H1 (cell line): ENCODE results near the gene NKAIN4. TPM values are rescaled to one million over a fixed set of nuclear protein-coding genes. Genes with fewer than 3 reads are reported as not detected.

Experiments
- CTCF ChIA-PET: fragments of 300-600 bp; sonication (Branson Sonifier 250); formaldehyde crosslinking; loops from one replicate; lab custom pipeline; 2021; ENCODE audit not compliant: partially characterized antibody; lab: Charles Lee
- POLR2A ChIA-PET: fragments of 300-600 bp; sonication (Branson Sonifier 250); formaldehyde crosslinking; loops from one replicate; lab custom pipeline; 2021; ENCODE audit warnings: inconsistent platforms; ENCODE audit not compliant: partially characterized antibody; lab: Charles Lee
- DNase-seq, 2 experiments: peaks; one replicate each; pipeline versions ENCODE4 v3.0.0 to v3.0.0-alpha.2; 2010 to 2022; ENCODE audit warnings: low spot score in 2 of 2, low read depth in 1 of 2, mixed read lengths in 1 of 2
- FAIRE-seq: peaks from 2 replicates; lab custom pipeline; 2011; peaks lifted over from hg19 to GRCh38; lab: Jason Lieb, UNC
- H2AFZ ChIP-seq: 2 replicates; pipeline ENCODE4 v1.8.1; 2012; ENCODE audit warnings: low read length, inconsistent platforms
- H2AK5ac ChIP-seq: 2 replicates; pipeline ENCODE4 v1.6.1; 2013; ENCODE audit warnings: low read depth, low read length
- H2BK120ac ChIP-seq: replicated peaks from 2 replicates; pipeline ENCODE3; 2013; ENCODE audit warnings: low read depth, low read length, inconsistent platforms
- H2BK12ac ChIP-seq: 2 replicates; pipeline ENCODE4 v1.6.1; 2013; ENCODE audit warnings: low read depth, low read length
- H2BK15ac ChIP-seq: 2 replicates; pipeline ENCODE4 v1.6.1; 2013; ENCODE audit warnings: low read length
- H2BK20ac ChIP-seq: 2 replicates; pipeline ENCODE4 v1.6.1; 2013; ENCODE audit warnings: low read length
- H2BK5ac ChIP-seq: 2 replicates; pipeline ENCODE4 v1.6.1; 2013; ENCODE audit warnings: low read depth, low read length
- H3K14ac ChIP-seq: 2 replicates; pipeline ENCODE4 v1.6.1; 2013; ENCODE audit warnings: inconsistent platforms; ENCODE audit not compliant: insufficient read length
- H3K18ac ChIP-seq: 2 replicates; pipeline ENCODE4 v1.6.1; 2013; ENCODE audit warnings: low read length; ENCODE audit errors: extremely low read depth
- H3K23ac ChIP-seq: 2 replicates; pipeline ENCODE4 v1.6.1; 2013; ENCODE audit warnings: inconsistent platforms; ENCODE audit not compliant: insufficient read length
- H3K23me2 ChIP-seq: 2 replicates; pipeline ENCODE4 v1.6.1; 2013; ENCODE audit warnings: low read depth, low read length
- H3K27ac ChIP-seq: 2 replicates; pipeline ENCODE4 v1.6.1; 2011; ENCODE audit warnings: low read depth, low read length, inconsistent platforms
- H3K27me3 ChIP-seq, 4 experiments: replicated peaks in 1 of 4; 1 replicate in 1 of 4; 2 replicates in 3 of 4; pipeline versions ENCODE4 v1.6.1 to v1.8.1; 2011 to 2013; ENCODE audit warnings: low read length in 3 of 4, mild to moderate bottlenecking in 3 of 4, inconsistent platforms in 2 of 4, mixed read lengths in 2 of 4, moderate library complexity in 1 of 4; ENCODE audit not compliant: control insufficient read depth in 3 of 4, insufficient read depth in 3 of 4; ENCODE audit errors: extremely low read depth in 1 of 4
- H3K36me3 ChIP-seq, 4 experiments: 2 replicates each; pipeline versions ENCODE4 v1.6.1 to v1.8.1; 2011 to 2013; ENCODE audit warnings: mild to moderate bottlenecking in 4 of 4, low read length in 3 of 4, moderate library complexity in 2 of 4, control low read depth in 1 of 4, inconsistent platforms in 1 of 4; ENCODE audit not compliant: insufficient read depth in 4 of 4, control insufficient read depth in 2 of 4
- H3K4ac ChIP-seq: replicated peaks from 2 replicates; pipeline ENCODE3; 2013; ENCODE audit warnings: low read length, low read depth, mixed read lengths, inconsistent platforms; ENCODE audit not compliant: insufficient read length
- H3K4me1 ChIP-seq, 4 experiments: replicated peaks in 1 of 4; 1 replicate in 1 of 4; 2 replicates in 3 of 4; pipeline versions ENCODE4 v1.6.1 to v1.8.1; 2011 to 2013; ENCODE audit warnings: low read length in 3 of 4, inconsistent platforms in 2 of 4, mixed read lengths in 1 of 4; ENCODE audit not compliant: insufficient read depth in 4 of 4, control insufficient read depth in 3 of 4
- H3K4me2 ChIP-seq, 2 experiments: 2 replicates each; pipeline versions ENCODE4 v1.6.1 to v1.8.1; 2011 to 2013; ENCODE audit warnings: low read depth in 2 of 2, low read length in 2 of 2, control low read depth in 1 of 2, inconsistent platforms in 1 of 2, mild to moderate bottlenecking in 1 of 2; ENCODE audit not compliant: insufficient read depth in 1 of 2
- H3K4me3 ChIP-seq, 4 experiments: fragments of 200-600, 300-600 bp in 1 of 4; sonication (generic), shearing (Covaris generic), sonication (Bioruptor Twin) in 1 of 4; 2 replicates each; pipeline versions ENCODE4 v1.5.1 to v1.8.1; 2011 to 2016; ENCODE audit warnings: low read length in 4 of 4, low read depth in 3 of 4, control low read depth in 2 of 4, inconsistent platforms in 2 of 4, mild to moderate bottlenecking in 2 of 4, mixed read lengths in 1 of 4, moderate library complexity in 1 of 4; ENCODE audit not compliant: insufficient read depth in 2 of 4; ENCODE audit errors: extremely low read depth in 1 of 4
- H3K56ac ChIP-seq: replicated peaks from 2 replicates; pipeline ENCODE3; 2013; ENCODE audit warnings: low read depth, mild to moderate bottlenecking, mixed read lengths, low read length, inconsistent platforms; ENCODE audit not compliant: insufficient read length
- H3K79me1 ChIP-seq: 2 replicates; pipeline ENCODE4 v1.6.1; 2013; ENCODE audit warnings: low read depth, low read length, control low read depth
- H3K79me2 ChIP-seq, 2 experiments: 2 replicates each; pipeline versions ENCODE4 v1.6.1 to v1.8.1; 2012 to 2013; ENCODE audit warnings: low read length in 2 of 2, mild to moderate bottlenecking in 2 of 2, inconsistent platforms in 1 of 2; ENCODE audit not compliant: insufficient read depth in 2 of 2, control insufficient read depth in 1 of 2
- H3K9ac ChIP-seq, 4 experiments: replicated peaks in 1 of 4; 1 replicate in 1 of 4; 2 replicates in 3 of 4; pipeline versions ENCODE4 v1.6.1 to v1.8.1; 2011 to 2013; ENCODE audit warnings: low read depth in 3 of 4, low read length in 3 of 4, control low read depth in 2 of 4, mild to moderate bottlenecking in 2 of 4, moderate library complexity in 2 of 4, inconsistent platforms in 1 of 4; ENCODE audit errors: extremely low read depth in 1 of 4
- H3K9me3 ChIP-seq, 2 experiments: 2 replicates each; pipeline versions ENCODE4 v1.6.1 to v1.8.1; 2012 to 2013; ENCODE audit warnings: mild to moderate bottlenecking in 2 of 2, moderate library complexity in 2 of 2, control low read depth in 1 of 2, inconsistent platforms in 1 of 2, low read depth in 1 of 2, low read length in 1 of 2, mixed read lengths in 1 of 2; ENCODE audit not compliant: insufficient read depth in 2 of 2
- H4K20me1 ChIP-seq, 2 experiments: replicated peaks in 1 of 2; 2 replicates each; pipeline versions ENCODE3 to v1.8.1; 2011 to 2013; ENCODE audit warnings: inconsistent platforms in 2 of 2, low read length in 2 of 2, mild to moderate bottlenecking in 1 of 2; ENCODE audit not compliant: insufficient read depth in 2 of 2, control insufficient read depth in 1 of 2
- H4K5ac ChIP-seq: 2 replicates; pipeline ENCODE4 v1.6.1; 2013; ENCODE audit warnings: low read length, low read depth, mixed read lengths, inconsistent platforms; ENCODE audit not compliant: insufficient read length
- H4K8ac ChIP-seq: 2 replicates; pipeline ENCODE4 v1.8.0; 2013; ENCODE audit warnings: mild to moderate bottlenecking, moderate library complexity, low read length, inconsistent platforms; ENCODE audit not compliant: insufficient read depth; ENCODE audit errors: extremely low read depth
- H4K91ac ChIP-seq: replicated peaks from 2 replicates; pipeline ENCODE3; 2013; ENCODE audit warnings: low read length, mixed read lengths, inconsistent platforms; ENCODE audit not compliant: insufficient read length
- BACH1 ChIP-seq: IDR thresholded peaks from 2 replicates; pipeline ENCODE4 v1.6.1; 2012; ENCODE audit warnings: low read length, improper control_type of control experiment
- CEBPB ChIP-seq: IDR thresholded peaks from 2 replicates; pipeline ENCODE4 v1.6.1; 2012; ENCODE audit warnings: low read depth, low read length
- CREB1 ChIP-seq: IDR thresholded peaks from 2 replicates; pipeline ENCODE4 v1.6.1; 2012; ENCODE audit warnings: inconsistent platforms
- CTBP2 ChIP-seq: IDR thresholded peaks from 2 replicates; pipeline ENCODE4 v1.7.0; 2011; ENCODE audit warnings: borderline replicate concordance, mild to moderate bottlenecking, moderate library complexity, mixed read lengths, low read length; ENCODE audit not compliant: insufficient read depth, insufficient read length
- KDM5A ChIP-seq: fragments of 200-600 bp; IDR thresholded peaks from 2 replicates; pipeline ENCODE4 v1.7.1; 2012; ENCODE audit warnings: mild to moderate bottlenecking, low read length, inconsistent platforms, mixed read lengths
- POU5F1 ChIP-seq: IDR thresholded peaks from 2 replicates; pipeline ENCODE4 v1.6.1; 2011; ENCODE audit warnings: low read depth, mild to moderate bottlenecking, low read length, moderate library complexity
- RAD21 ChIP-seq, 2 experiments: IDR thresholded peaks in 1 of 2; conservative IDR thresholded peaks in 1 of 2; 2 replicates each; pipeline ENCODE4 v1.6.1; 2011; ENCODE audit warnings: low read depth in 2 of 2, low read length in 2 of 2, improper control_type of control experiment in 1 of 2, inconsistent platforms in 1 of 2, mild to moderate bottlenecking in 1 of 2, moderate library complexity in 1 of 2
- RNF2 ChIP-seq: fragments of 200-900, 300-1000 bp; sonication (generic); IDR thresholded peaks from 2 replicates; pipeline ENCODE4 v1.7.1; 2016; ENCODE audit warnings: borderline replicate concordance, low read depth, mild to moderate bottlenecking, antibody characterized with exemption, low read length; ENCODE audit not compliant: poor library complexity, severe bottlenecking; ENCODE audit errors: missing control alignments
- SIRT6 ChIP-seq: IDR thresholded peaks from one replicate; pipeline ENCODE4 v1.7.1; 2012; ENCODE audit warnings: low read length, inconsistent platforms
- TEAD4 ChIP-seq: IDR thresholded peaks from 2 replicates; pipeline ENCODE4 v1.6.1; 2012; ENCODE audit warnings: low read depth, low read length, inconsistent platforms, mixed read lengths
- whole genome bisulfite sequencing, 2 experiments: shearing (Covaris generic) in 1 of 2; methylation state at CpG; one replicate each; pipeline versions ENCODE4 v1.1.6 to v1.1.7; 2013 to 2015; ENCODE audit warnings: low lambda C conversion rate in 2 of 2, mixed read lengths in 2 of 2, inconsistent platforms in 1 of 2, low coverage in 1 of 2, missing lambda C conversion rate in 1 of 2; ENCODE audit not compliant: insufficient replicate concordance in 2 of 2, insufficient coverage in 1 of 2, insufficient read length in 1 of 2; ENCODE audit errors: extremely low coverage in 1 of 2, missing lambda C conversion rate in 1 of 2; 5-methylcytosine and 5-hydroxymethylcytosine counted together
- polyA plus RNA-seq, 7 experiments: library from polyadenylated mRNA; depleted of rRNA in 3 of 7; stranded (reverse) in 5 of 7; unstranded in 2 of 7; fragments of >200 nt in 5 of 7; fragments of 200-250 nt in 2 of 7; gene quantifications; 1 replicate in 5 of 7; 2 replicates in 1 of 7; 4 replicates in 1 of 7; pipeline versions ENCODE4 v1.2.1 to v1.2.3, GENCODE V29; 2011 to 2013; ENCODE audit warnings: missing spikeins in 2 of 7, mixed read lengths in 2 of 7
- total RNA-seq: library from RNA; stranded (reverse); fragmentation: NEBNext Ultra II Directional; extraction: Animal tissue kit (Norgen Biotek cat#: 25700); gene quantifications from 2 replicates; pipeline ENCODE4 v1.2.1, GENCODE V29; 2021
- TF ChIP-seq, protein P1 (sequence below): IDR thresholded peaks from 2 replicates; pipeline ENCODE4 v1.6.1; 2012; ENCODE audit warnings: low read length, inconsistent platforms

The NKAIN4 gene
- total and polyA plus RNA-seq, 2 of the 8 experiments (the other 6 are each of a cell fraction or from before 2014, with no cell fraction given): 6.9 to 17.0 TPM

DNA sequence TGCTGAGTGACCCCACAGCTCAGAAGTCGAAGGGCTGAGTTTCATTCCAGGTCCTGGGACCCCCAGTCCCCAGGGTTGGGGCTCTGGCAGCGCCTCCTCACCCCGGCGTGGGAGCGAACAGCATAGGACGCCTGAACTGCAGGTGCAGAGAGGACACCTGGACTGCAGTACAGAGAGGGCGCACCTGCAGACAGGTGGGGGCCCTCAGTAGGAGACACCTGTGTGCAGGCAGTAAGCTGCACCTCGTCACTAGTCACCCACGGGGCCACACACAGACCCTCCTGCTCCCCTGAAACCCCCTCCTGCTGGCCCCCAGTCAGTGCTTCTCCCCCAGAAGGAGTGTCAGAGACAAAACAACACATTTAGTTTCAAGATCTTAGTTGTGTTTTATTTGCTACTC, 8.6 kb upstream of the NKAIN4 start:
- Histone ChIP-seq H2AK5ac (no peak overlapping the region), H3K18ac (no peak overlapping the region), H2AFZ (no peak overlapping the region), H3K4me1 (no peaks in the 10 kb centered on the region; a peak in 1 of 7 replicates), H2BK120ac (no peak overlapping the region), H3K27ac (no peak overlapping the region), H3K23me2 (no peaks in the 10 kb centered on the region), H3K79me2 (no peaks in the 10 kb centered on the region), H2BK15ac (no peak overlapping the region), H3K79me1 (no peaks in the 10 kb centered on the region), H4K20me1 (no peaks in the 10 kb centered on the region), H3K4me2 (no peak overlapping the region), H3K9me3 (no peaks in the 10 kb centered on the region), H3K4ac (no peak overlapping the region), H3K23ac (no peak overlapping the region), H2BK12ac (no peak overlapping the region), H4K8ac (no peak overlapping the region), H4K5ac (no peak overlapping the region), H2BK5ac (no peak overlapping the region), H3K4me3 (no peak overlapping the region), H3K36me3 (no peaks in the 10 kb centered on the region), H3K27me3 (no peaks in the 10 kb centered on the region; a peak in 2 of 7 replicates), H3K14ac (no peak overlapping the region), H3K56ac (no peak overlapping the region), H4K91ac (no peak overlapping the region), H3K9ac (no peak overlapping the region), H2BK20ac (no peak overlapping the region)
- FAIRE-seq (no peak), DNase-seq (no peak)
- POLR2A ChIA-PET: interaction anchor here (1.2 kb wide), 1 partner anchor 10 kb away, joined by 3 read pairs; no protein-coding TSS in a partner anchor
- CTCF ChIA-PET: interaction anchor here (1.0 kb wide), 1 partner anchor 39 kb away, joined by 3 read pairs; no protein-coding TSS in a partner anchor
- 96% methylated on average over 5 of the region's 9 CpGs; no CpG with 5 or more reads in 1 of the 2 experiments for WGBS, 2 experiments
- TF ChIP-seq POU5F1: no peak
- TF ChIP-seq RAD21 (IDR thresholded peaks at IDR 0.05 in 1 of 2, conservative IDR thresholded peaks at IDR 0.05 in 1 of 2; ENCODE audit: low read depth in 2 of 2, low read length in 2 of 2): no peak
- no peak for TF ChIP-seq CEBPB
- TF ChIP-seq, protein P1, sequence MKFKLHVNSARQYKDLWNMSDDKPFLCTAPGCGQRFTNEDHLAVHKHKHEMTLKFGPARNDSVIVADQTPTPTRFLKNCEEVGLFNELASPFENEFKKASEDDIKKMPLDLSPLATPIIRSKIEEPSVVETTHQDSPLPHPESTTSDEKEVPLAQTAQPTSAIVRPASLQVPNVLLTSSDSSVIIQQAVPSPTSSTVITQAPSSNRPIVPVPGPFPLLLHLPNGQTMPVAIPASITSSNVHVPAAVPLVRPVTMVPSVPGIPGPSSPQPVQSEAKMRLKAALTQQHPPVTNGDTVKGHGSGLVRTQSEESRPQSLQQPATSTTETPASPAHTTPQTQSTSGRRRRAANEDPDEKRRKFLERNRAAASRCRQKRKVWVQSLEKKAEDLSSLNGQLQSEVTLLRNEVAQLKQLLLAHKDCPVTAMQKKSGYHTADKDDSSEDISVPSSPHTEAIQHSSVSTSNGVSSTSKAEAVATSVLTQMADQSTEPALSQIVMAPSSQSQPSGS: no peak
- TF ChIP-seq CREB1: no peak
- no peak for TF ChIP-seq KDM5A
- TF ChIP-seq CTBP2: no peak
- TF ChIP-seq RNF2: no peak
- no peak for TF ChIP-seq SIRT6
- TF ChIP-seq TEAD4: no peak
- no peak for TF ChIP-seq BACH1
